OCI-LY3 (cell line): ENCODE measurements around the gene CPT1A.

ENCODE experiments used
- H2AFZ ChIP-seq: fragments of 200-600, 300-600 bp; shearing (Covaris generic); 2 replicates; pipeline ENCODE4 v1.6.0; 2014; ENCODE audit warnings: antibody characterized with exemption, low read depth, low read length
- H3K27ac ChIP-seq: fragments of 200-600, 300-600 bp; sonication (generic); 2 replicates; pipeline ENCODE4 v1.5.1; 2014; ENCODE audit warnings: mild to moderate bottlenecking, low read length, moderate library complexity, mixed read lengths
- H3K27me3 ChIP-seq: fragments of 200-600, 300-600 bp; sonication (generic); 2 replicates; pipeline ENCODE4 v1.6.1; 2014; ENCODE audit warnings: low read depth, low read length, mixed read lengths
- H3K36me3 ChIP-seq: fragments of 200-600, 300-600 bp; sonication (generic); replicated peaks from 2 replicates; pipeline ENCODE3; 2014; ENCODE audit warnings: low read depth, low read length, mixed read lengths
- H3K4me1 ChIP-seq: fragments of 300-600, 200-600 bp; sonication (generic); 2 replicates; pipeline ENCODE4 v1.6.1; 2014; ENCODE audit warnings: low read length, mixed read lengths
- H3K4me2 ChIP-seq: fragments of 200-600, 300-600 bp; sonication (generic); 2 replicates; pipeline ENCODE4 v1.6.1; 2014; ENCODE audit warnings: low read length, mixed read lengths
- H3K4me3 ChIP-seq: fragments of 300-600, 200-600 bp; sonication (generic); 2 replicates; pipeline ENCODE4 v1.5.1; 2014; ENCODE audit warnings: antibody characterized with exemption, mild to moderate bottlenecking, low read length, moderate library complexity
- H3K79me2 ChIP-seq: fragments of 300-600, 200-600 bp; shearing (Covaris generic); 2 replicates; pipeline ENCODE4 v1.6.1; 2014; ENCODE audit warnings: mild to moderate bottlenecking, low read length, mixed read lengths
- H3K9ac ChIP-seq: fragments of 300-600, 200-600 bp; shearing (Covaris generic); 2 replicates; pipeline ENCODE4 v1.6.0; 2014; ENCODE audit warnings: mild to moderate bottlenecking, low read length, moderate library complexity
- H3K9me3 ChIP-seq: fragments of 200-600, 300-600 bp; shearing (Covaris generic); 2 replicates; pipeline ENCODE4 v1.6.1; 2014; ENCODE audit warnings: low read length, mixed read lengths; ENCODE audit not compliant: insufficient read depth
- H4K20me1 ChIP-seq: fragments of 200-600, 300-600 bp; sonication (generic); 2 replicates; pipeline ENCODE4 v1.6.1; 2016; ENCODE audit warnings: low read length, mixed read lengths; ENCODE audit not compliant: insufficient read depth
- CTCF ChIP-seq: fragments of 200-600, 300-600 bp; sonication (generic); IDR thresholded peaks from 2 replicates; pipeline ENCODE4 v1.5.1; 2014; ENCODE audit warnings: antibody characterized with exemption, low read length, low read depth
- EZH2phosphoT487 ChIP-seq: fragments of 200-600 bp; shearing (Covaris generic); IDR thresholded peaks from 2 replicates; pipeline ENCODE4 v1.6.1; 2018; ENCODE audit warnings: antibody characterized with exemption, mixed run types, low read depth

Gene CPT1A

DNA sequence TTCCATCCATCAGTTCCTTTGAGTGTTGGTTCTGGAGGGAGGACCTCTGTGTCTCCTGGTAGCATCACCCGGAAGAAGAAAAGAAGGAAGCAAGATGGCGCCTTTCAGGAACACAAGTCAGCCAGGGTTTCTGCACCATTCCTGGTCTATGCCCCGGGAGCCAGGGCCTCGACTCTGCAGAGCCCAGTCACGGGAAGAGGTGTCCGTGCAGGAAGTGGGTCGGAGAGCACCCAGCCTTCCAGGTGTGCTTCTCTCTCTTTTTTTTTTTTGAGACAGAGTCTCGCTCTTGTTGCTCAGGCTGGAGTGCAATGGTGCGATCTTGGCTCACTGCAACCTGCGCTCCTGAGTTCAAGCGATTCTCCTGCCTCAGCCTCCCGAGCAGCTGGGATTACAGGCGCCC, 40.7 kb upstream of the CPT1A start:
- TF ChIP-seq CTCF (no peak), EZH2phosphoT487 (no peak)
- Histone ChIP-seq H3K9me3 (no peaks in the 10 kb centered on the region), H3K27ac (no peak overlapping the region), H3K4me3 (no peak overlapping the region), H3K4me2 (no peak overlapping the region), H2AFZ (no peak overlapping the region), H3K9ac (no peak overlapping the region), H4K20me1 (no peaks in the 10 kb centered on the region), H3K79me2 (no peaks in the 10 kb centered on the region), H3K27me3 (no peaks in the 10 kb centered on the region), H3K4me1 (no peaks in the 10 kb centered on the region), H3K36me3 (no peaks in the 10 kb centered on the region)

DNA sequence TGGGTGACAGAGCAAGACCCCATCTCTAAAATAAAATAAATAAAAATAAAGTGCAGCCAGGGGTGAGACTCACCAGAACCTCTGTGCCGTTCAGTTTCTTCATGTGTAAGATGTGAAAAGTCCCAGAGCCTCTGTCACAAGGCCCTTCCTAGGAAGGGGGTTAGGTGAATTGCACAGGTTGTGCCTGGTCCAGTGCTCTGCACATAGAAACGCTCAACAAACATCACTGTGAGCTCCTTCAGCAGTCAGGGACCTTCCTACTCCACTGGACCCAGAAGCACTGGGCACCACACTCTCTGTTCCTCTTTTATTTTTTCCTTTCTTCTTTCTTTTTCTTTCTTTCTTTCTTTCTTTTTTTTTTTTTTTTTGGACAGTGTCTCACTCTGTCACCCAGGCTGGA, 39.6 kb upstream of the CPT1A start:
- H3K9ac ChIP-seq: no peak overlapping the region
- no peak overlapping the region for H3K4me3 ChIP-seq
- H4K20me1 ChIP-seq: no peaks in the 10 kb centered on the region
- H2AFZ ChIP-seq: no peak overlapping the region
- no peak overlapping the region for H3K4me2 ChIP-seq
- no peaks in the 10 kb centered on the region for H3K27me3 ChIP-seq
- no peaks in the 10 kb centered on the region for H3K36me3 ChIP-seq
- TF ChIP-seq EZH2phosphoT487 (no peak), CTCF (no peak)
- H3K4me1 ChIP-seq: no peaks in the 10 kb centered on the region
- H3K79me2 ChIP-seq: no peaks in the 10 kb centered on the region
- H3K9me3 ChIP-seq: no peaks in the 10 kb centered on the region
- H3K27ac ChIP-seq: no peak overlapping the region

DNA sequence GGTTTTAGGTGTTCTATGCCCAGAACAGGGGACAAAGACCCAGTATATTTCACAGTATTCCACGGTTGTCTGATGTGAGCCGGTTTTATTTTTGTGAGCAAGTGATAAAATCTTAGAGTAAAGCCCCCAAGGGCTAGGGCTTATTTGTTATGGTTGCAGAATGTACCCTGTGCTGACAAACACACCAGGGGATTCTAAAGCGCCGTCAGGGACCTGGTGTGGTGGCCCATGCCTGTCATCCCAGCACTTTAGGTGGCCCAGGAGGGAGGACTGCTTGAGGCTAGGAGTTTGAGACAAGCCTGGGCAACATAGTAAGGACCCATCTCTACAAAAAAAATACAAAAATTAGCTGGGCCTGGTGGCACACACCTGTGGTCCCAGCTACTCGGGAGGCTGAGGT, 39.1 kb upstream of the CPT1A start:
- Histone ChIP-seq H3K9me3 (no peaks in the 10 kb centered on the region), H3K36me3 (no peaks in the 10 kb centered on the region), H3K79me2 (no peaks in the 10 kb centered on the region), H3K4me2 (no peak overlapping the region), H3K9ac (no peak overlapping the region), H2AFZ (no peak overlapping the region), H3K4me3 (no peak overlapping the region), H3K27me3 (no peaks in the 10 kb centered on the region), H3K27ac (no peak overlapping the region), H4K20me1 (no peaks in the 10 kb centered on the region), H3K4me1 (no peaks in the 10 kb centered on the region)
- TF ChIP-seq CTCF (no peak), EZH2phosphoT487 (no peak)

GRCh38 chr11:68878022-68878421, 36.3 kb upstream of the CPT1A start:
- H3K4me3 ChIP-seq: no peak overlapping the region
- no peak overlapping the region for H3K27ac ChIP-seq
- H3K4me1 ChIP-seq: no peaks in the 10 kb centered on the region
- no peak overlapping the region for H3K9ac ChIP-seq
- TF ChIP-seq CTCF (no peak), EZH2phosphoT487 (no peak)
- peaks cover 6% of the 10 kb centered on the region for H3K27me3 ChIP-seq
- no peak overlapping the region for H2AFZ ChIP-seq
- H4K20me1 ChIP-seq: no peaks in the 10 kb centered on the region
- H3K9me3 ChIP-seq: no peaks in the 10 kb centered on the region
- H3K36me3 ChIP-seq: no peaks in the 10 kb centered on the region
- no peak overlapping the region for H3K4me2 ChIP-seq
- H3K79me2 ChIP-seq: no peaks in the 10 kb centered on the region
